HG02938 (cell line): ENCODE measurements around the gene USP7.
A peak's percentile ranks its signal among the peaks of the same experiment; 100 is the strongest.

Experiments
- ATAC-seq: cut with Tn5 transposase; IDR thresholded peaks from one replicate; pipeline ENCODE4 v1.9.1; 2021; ENCODE audit warnings: mild to moderate bottlenecking, moderate library complexity; ENCODE audit not compliant: unreplicated experiment

USP7 gene

GRCh38 chr16:8904018-8904430 lies 59.7 kb downstream of the USP7 start:
- ATAC-seq: no peak

- ATAC-seq: no peak
Measured at GRCh38 chr16:8903004-8903403, 60.7 kb downstream of the USP7 start.

- no peak for ATAC-seq
Measured at GRCh38 chr16:8901320-8901861, 62.3 kb downstream of the USP7 start.

- ATAC-seq: no peak
Measured at GRCh38 chr16:8900343-8900742, 63.4 kb downstream of the USP7 start.

GRCh38 chr16:8899709-8900317 lies 63.9 kb downstream of the USP7 start:
- no peak for ATAC-seq

- no peak for ATAC-seq
Measured at GRCh38 chr16:8898660-8899318, 64.9 kb downstream of the USP7 start.

- ATAC-seq: no peak
Measured at GRCh38 chr16:8894736-8895334, 68.9 kb downstream of the USP7 start.

- no peak for ATAC-seq
Measured at GRCh38 chr16:8893976-8894690, 69.6 kb downstream of the USP7 start.

GRCh38 chr16:8893426-8893825 lies 70.3 kb downstream of the USP7 start:
- no peak for ATAC-seq

- peak; percentile 18 for ATAC-seq
Measured at GRCh38 chr16:8892101-8892575, 71.6 kb downstream of the USP7 start.

- ATAC-seq: no peak
Measured at GRCh38 chr16:8890549-8890921, 73.2 kb downstream of the USP7 start.

GRCh38 chr16:8889893-8890548 lies 73.7 kb downstream of the USP7 start:
- ATAC-seq: no peak

GRCh38 chr16:8888951-8889892 lies 74.5 kb downstream of the USP7 start:
- ATAC-seq: no peak

GRCh38 chr16:8887952-8888560 lies 75.7 kb downstream of the USP7 start:
- ATAC-seq: no peak

- no peak for ATAC-seq
Measured at GRCh38 chr16:8887431-8887765, 76.3 kb downstream of the USP7 start.

- no peak for ATAC-seq
Measured at GRCh38 chr16:8886593-8887430, 76.9 kb downstream of the USP7 start.

- ATAC-seq: no peak
Measured at GRCh38 chr16:8885674-8886592, 77.8 kb downstream of the USP7 start.
